OCI-LY1 (cell line): ENCODE data around the gene RREB1.

Experiments
- H2AFZ ChIP-seq: fragments of 200-600 bp; sonication (generic), shearing (Covaris generic); 2 replicates; pipeline ENCODE4 v1.6.0; 2014; ENCODE audit warnings: antibody characterized with exemption, mild to moderate bottlenecking, low read length
- H3F3A ChIP-seq: fragments of 200-600 bp; sonication (generic), shearing (Covaris generic); 2 replicates; pipeline ENCODE4 v1.6.0; 2014; ENCODE audit warnings: mild to moderate bottlenecking, antibody characterized with exemption, low read length, moderate library complexity; ENCODE audit not compliant: insufficient read depth
- H3K27ac ChIP-seq: fragments of 200-600 bp; sonication (generic); 2 replicates; pipeline ENCODE4 v1.5.1; 2014; ENCODE audit warnings: low read length, mixed run types, mild to moderate bottlenecking, low read depth; ENCODE audit not compliant: poor library complexity, severe bottlenecking
- H3K27me3 ChIP-seq: fragments of 200-600 bp; sonication (generic); 2 replicates; pipeline ENCODE4 v1.6.0; 2014; ENCODE audit warnings: antibody characterized with exemption, mild to moderate bottlenecking, low read length, moderate library complexity; ENCODE audit not compliant: insufficient read depth
- H3K36me3 ChIP-seq: fragments of 200-600 bp; sonication (generic); 2 replicates; pipeline ENCODE4 v1.6.1; 2014; ENCODE audit warnings: mild to moderate bottlenecking, antibody characterized with exemption, low read length, moderate library complexity, mixed read lengths; ENCODE audit not compliant: insufficient read depth
- H3K4me1 ChIP-seq: fragments of 200-600 bp; sonication (generic); 2 replicates; pipeline ENCODE4 v1.5.1; 2014; ENCODE audit warnings: mild to moderate bottlenecking, low read length, moderate library complexity; ENCODE audit not compliant: insufficient read depth, severe bottlenecking
- H3K4me2 ChIP-seq: fragments of 200-600 bp; sonication (generic), shearing (Covaris generic); 2 replicates; pipeline ENCODE4 v1.6.1; 2014; ENCODE audit warnings: low read length
- H3K4me3 ChIP-seq: fragments of 200-600 bp; sonication (generic); 2 replicates; pipeline ENCODE4 v1.5.1; 2014; ENCODE audit warnings: low read length, low read depth, mild to moderate bottlenecking, mixed read lengths; ENCODE audit not compliant: poor library complexity, severe bottlenecking
- H3K79me2 ChIP-seq: fragments of 200-600 bp; shearing (Covaris generic); 2 replicates; pipeline ENCODE4 v1.6.1; 2016; ENCODE audit warnings: mixed run types, low read length, mixed read lengths; ENCODE audit not compliant: insufficient read depth
- H3K9ac ChIP-seq: fragments of 200-600 bp; sonication (generic), shearing (Covaris generic); 2 replicates; pipeline ENCODE4 v1.6.1; 2014; ENCODE audit warnings: mild to moderate bottlenecking, low read length, mixed read lengths
- H3K9me2 ChIP-seq: fragments of 200-600 bp; sonication (generic), shearing (Covaris generic); 2 replicates; pipeline ENCODE4 v1.6.1; 2014; ENCODE audit warnings: low read depth, mild to moderate bottlenecking, low read length, mixed read lengths
- H3K9me3 ChIP-seq: fragments of 200-600 bp; shearing (Covaris generic); 2 replicates; pipeline ENCODE4 v1.6.1; 2014; ENCODE audit warnings: low read length, mixed read lengths
- H4K20me1 ChIP-seq: fragments of 200-600 bp; sonication (generic), shearing (Covaris generic); 2 replicates; pipeline ENCODE4 v1.6.0; 2016; ENCODE audit warnings: mild to moderate bottlenecking, low read length; ENCODE audit not compliant: insufficient read depth
- EZH2 ChIP-seq: fragments of 200-600 bp; sonication (generic), shearing (Covaris generic); IDR thresholded peaks from 2 replicates; pipeline ENCODE4 v1.8.0; 2017; ENCODE audit warnings: borderline replicate concordance, mixed run types, mild to moderate bottlenecking, antibody characterized with exemption, low read length, moderate library complexity, mixed read lengths
- TF ChIP-seq, protein P1 (sequence below): fragments of 200-600 bp; sonication (generic), shearing (Covaris generic); IDR thresholded peaks from 2 replicates; pipeline ENCODE4 v1.5.1; 2017; ENCODE audit warnings: mild to moderate bottlenecking, antibody characterized with exemption, low read length, moderate library complexity, mixed read lengths

RREB1 gene

DNA sequence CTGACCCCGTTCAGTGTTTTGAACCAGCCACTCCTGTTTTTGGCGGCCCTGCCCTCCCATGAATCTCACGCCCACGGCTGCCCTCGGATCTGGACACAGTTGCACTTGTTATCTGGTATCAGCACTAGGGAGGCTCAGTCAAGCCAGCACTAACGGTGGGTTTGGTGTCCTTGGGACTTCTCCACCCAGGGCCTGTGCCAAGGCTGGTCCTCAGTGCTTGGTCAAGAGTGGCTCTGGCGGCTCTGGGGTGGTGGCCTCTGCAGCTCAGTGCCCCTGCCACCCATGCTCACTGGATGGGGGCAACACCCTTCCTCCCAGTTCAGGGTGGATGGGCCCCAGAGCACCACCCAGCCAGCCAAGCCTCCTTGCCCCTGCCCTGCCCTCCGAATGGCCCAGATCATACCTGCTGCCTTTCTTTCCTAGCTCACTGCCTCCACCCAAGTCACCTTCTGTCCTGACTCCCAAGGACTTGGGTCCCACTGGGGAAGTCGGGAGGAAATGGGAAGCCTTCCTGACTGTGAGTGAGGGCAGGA lies 150.5 kb downstream of the RREB1 start:
- H3K27ac ChIP-seq = no peak overlapping the region
- TF ChIP-seq, protein P1, sequence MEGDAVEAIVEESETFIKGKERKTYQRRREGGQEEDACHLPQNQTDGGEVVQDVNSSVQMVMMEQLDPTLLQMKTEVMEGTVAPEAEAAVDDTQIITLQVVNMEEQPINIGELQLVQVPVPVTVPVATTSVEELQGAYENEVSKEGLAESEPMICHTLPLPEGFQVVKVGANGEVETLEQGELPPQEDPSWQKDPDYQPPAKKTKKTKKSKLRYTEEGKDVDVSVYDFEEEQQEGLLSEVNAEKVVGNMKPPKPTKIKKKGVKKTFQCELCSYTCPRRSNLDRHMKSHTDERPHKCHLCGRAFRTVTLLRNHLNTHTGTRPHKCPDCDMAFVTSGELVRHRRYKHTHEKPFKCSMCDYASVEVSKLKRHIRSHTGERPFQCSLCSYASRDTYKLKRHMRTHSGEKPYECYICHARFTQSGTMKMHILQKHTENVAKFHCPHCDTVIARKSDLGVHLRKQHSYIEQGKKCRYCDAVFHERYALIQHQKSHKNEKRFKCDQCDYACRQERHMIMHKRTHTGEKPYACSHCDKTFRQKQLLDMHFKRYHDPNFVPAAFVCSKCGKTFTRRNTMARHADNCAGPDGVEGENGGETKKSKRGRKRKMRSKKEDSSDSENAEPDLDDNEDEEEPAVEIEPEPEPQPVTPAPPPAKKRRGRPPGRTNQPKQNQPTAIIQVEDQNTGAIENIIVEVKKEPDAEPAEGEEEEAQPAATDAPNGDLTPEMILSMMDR = no peak
- H3K79me2 ChIP-seq = no peaks in the 10 kb centered on the region
- H3K9me3 ChIP-seq = peaks cover 2% of the 10 kb centered on the region; the same call in 1 of the 2 replicates
- H3K9me2 ChIP-seq = no peaks in the 10 kb centered on the region
- H2AFZ ChIP-seq = no peak overlapping the region
- no peaks in the 10 kb centered on the region for H4K20me1 ChIP-seq
- peaks cover 5% of the 10 kb centered on the region; the same call in 1 of the 2 replicates for H3K27me3 ChIP-seq
- no peak overlapping the region for H3K9ac ChIP-seq
- peaks cover 16% of the 10 kb centered on the region for H3K4me1 ChIP-seq
- no peaks in the 10 kb centered on the region for H3F3A ChIP-seq
- H3K4me2 ChIP-seq = no peak overlapping the region
- H3K36me3 ChIP-seq = peaks cover 2% of the 10 kb centered on the region; the same call in 1 of the 2 replicates
- H3K4me3 ChIP-seq = no peak overlapping the region

DNA sequence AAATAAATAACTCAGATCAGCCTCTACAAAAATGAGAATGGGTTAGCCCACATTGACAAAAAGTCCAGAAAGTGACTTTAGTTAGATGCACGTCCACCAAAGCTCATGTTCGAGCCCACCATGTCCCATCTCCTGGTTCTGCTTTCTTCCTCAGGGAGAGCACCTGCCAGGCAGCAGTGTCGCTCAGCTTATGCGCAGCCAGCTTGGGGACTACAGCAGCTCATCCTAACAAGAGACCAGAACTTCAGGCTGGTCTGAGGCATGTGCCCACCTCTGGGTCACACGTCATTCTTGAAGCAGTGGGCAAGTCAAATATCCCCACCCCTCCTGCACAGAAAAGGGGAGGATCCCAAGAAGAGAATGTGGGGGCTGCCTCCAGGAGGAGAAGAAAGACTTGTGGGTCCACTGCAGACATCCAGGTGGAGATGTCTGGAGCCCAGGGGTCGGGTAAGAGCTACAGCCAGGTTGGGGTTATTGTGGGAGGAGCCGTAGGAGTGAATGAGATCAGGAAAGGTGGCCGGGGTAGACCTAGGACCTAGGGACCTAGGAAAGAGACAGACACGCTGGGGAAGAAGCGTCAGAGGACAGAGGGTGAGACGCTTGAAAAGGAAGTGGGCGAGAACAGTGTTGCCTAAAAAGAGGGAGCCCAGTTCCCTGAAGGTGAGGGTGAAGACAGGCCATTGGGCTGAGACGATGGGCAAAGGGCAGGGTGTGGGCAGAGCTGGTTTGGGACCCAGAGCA lies 152.7 kb downstream of the RREB1 start:
- Histone ChIP-seq H3K36me3 (peaks cover 2% of the 10 kb centered on the region; the same call in 1 of the 2 replicates), H3K4me3 (peak overlapping the region; percentile 53), H3K27ac (no peak overlapping the region), H3K9me2 (no peaks in the 10 kb centered on the region), H3K4me1 (peaks cover 16% of the 10 kb centered on the region), H4K20me1 (no peaks in the 10 kb centered on the region), H3K79me2 (no peaks in the 10 kb centered on the region), H2AFZ (no peak overlapping the region), H3K27me3 (peaks cover 5% of the 10 kb centered on the region; the same call in 1 of the 2 replicates), H3K9ac (no peak overlapping the region; the same call in 1 of the 2 replicates), H3K9me3 (peaks cover 2% of the 10 kb centered on the region; the same call in 1 of the 2 replicates), H3K4me2 (peak overlapping the region; percentile 75; the same call in 1 of the 2 replicates), H3F3A (no peaks in the 10 kb centered on the region)
- TF ChIP-seq, protein P1 = no peak
- no peak for TF ChIP-seq EZH2

DNA sequence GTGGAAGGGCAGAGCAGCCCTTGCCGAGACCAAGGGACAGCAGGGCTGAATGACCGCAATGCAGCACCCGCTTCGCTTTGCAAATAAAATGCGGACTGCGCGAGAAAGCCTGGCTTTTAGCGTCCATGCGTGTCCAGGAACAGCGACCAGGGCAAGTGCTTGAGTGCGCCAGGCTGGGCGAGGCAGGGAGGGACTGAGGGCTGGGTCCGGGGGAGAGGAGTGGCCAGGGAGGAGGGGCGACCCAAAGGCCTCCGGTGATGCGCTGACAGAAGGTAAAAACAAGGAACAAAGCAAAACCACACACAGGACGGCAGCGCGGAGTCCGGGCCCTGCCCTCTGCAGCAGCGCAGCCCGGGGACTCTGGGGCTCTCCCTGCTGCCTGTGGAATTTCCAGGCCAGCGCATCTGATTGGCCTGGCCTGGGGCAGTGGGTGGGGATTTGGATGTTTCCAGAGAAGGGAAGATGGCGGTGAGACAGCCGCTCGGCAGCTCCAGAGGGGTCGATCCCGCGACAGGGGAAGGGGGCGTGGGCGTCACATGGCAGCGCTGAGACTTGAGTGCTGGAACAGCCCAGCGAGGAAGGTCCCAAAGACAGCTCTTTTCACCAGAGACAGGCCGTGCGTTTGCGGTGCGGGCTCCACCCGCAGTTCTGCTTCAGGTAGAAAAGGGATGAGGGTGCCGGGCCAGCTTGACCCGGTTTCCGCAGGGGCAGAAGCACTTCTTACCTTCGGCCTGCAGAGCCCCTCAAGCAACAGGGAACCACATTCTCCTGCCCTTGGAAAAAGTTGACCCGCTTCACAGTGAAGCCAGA lies 153.5 kb downstream of the RREB1 start:
- Histone ChIP-seq H3K9ac (no peak overlapping the region; the same call in 1 of the 2 replicates), H3K4me1 (peaks cover 16% of the 10 kb centered on the region), H3K27ac (no peak overlapping the region), H3K9me2 (no peaks in the 10 kb centered on the region), H3K4me2 (peak overlapping the region; percentile 75), H3K36me3 (no peaks in the 10 kb centered on the region), H3K9me3 (peaks cover 2% of the 10 kb centered on the region; the same call in 1 of the 2 replicates), H3K79me2 (no peaks in the 10 kb centered on the region), H3K27me3 (peaks cover 6% of the 10 kb centered on the region; the same call in 1 of the 2 replicates), H3F3A (no peaks in the 10 kb centered on the region), H2AFZ (no peak overlapping the region), H4K20me1 (no peaks in the 10 kb centered on the region), H3K4me3 (peak overlapping the region; percentile 53)
- TF ChIP-seq EZH2 = no peak
- TF ChIP-seq, protein P1 = no peak
